Hematopoietic multipotent progenitor cell treated with erythropoietin and hydrocortisone succinate and interleukin-3 and kit ligand, for 4 days (in vitro differentiated cells): ENCODE results near the gene OR52E5.

Experiments used
- DNase-seq: peaks from one replicate; pipeline ENCODE4 v3.0.0-alpha.2; 2015

OR52E5 gene

DNA sequence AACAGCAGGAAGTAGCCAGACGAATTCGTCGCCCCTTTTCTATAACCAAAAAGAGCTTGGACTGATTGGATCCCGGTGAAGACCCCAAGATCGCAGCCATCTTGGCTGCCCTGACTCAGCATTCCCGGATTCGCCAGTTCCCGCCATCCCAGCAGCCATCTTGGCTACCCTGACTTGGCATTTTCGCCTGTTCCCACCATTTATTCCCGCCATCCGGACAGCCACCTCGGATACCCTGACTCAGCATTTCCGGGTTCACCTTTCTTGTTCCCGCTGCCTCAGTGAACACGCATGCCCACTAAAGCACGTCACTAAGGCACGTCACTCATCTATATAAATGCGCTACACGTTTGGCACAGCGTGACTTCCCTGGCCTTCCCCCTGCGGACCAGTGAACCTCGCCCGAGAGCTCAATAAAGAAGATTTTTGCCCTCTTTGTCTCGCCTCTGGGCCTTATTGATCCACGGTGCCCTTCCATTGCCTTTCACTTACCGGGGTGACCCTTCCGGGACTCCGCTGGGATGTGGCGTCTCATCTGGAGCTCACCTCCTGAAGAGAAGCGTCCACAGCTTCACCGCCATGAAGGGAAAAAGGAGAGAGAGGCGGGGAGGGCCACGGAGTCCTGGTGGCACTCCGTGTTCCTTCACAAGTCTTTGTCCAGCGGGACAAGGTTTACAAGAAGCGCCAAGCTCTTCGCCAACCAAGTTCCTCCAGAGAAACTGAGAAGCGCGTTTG lies 45.0 kb downstream of the OR52E5 start:
- DNase-seq = no peak

- no peak for DNase-seq
Observed at GRCh38 chr11:5938603-5938965, 45.6 kb downstream of the OR52E5 start.

- DNase-seq = no peak
Observed at GRCh38 chr11:5940748-5941147, 47.7 kb downstream of the OR52E5 start.

DNA sequence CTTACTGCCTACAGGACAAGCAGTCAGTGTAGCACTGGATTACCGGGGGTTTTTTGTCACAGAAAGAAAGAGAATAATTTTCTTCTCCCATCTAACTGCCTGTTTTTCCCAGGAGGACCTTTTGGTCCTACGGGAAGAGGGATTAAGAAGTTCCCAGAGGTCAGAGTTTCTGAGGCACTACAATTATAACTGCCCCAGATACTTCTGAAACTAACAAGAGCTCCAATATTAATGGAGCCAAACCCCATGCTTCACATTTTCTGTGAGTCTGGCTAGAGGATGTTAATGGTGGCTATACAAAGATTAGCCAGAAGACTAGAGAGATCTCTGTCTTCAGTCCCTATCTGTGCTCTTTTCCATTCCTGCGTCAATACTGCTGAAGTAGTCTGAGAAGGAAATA lies 48.9 kb downstream of the OR52E5 start, which contains the start of gene OR56A3:
Gene OR56A3 (plus strand): TSS at position 301 of the 400 bp plus-strand sequence. CDS start 5,096 bp downstream, outside the sequence.
- DNase-seq = no peak
